Activated CD4-positive, alpha-beta T cell treated with anti-CD3 and anti-CD28 coated beads, Interleukin-2, amount 50 U/mL, for 24 hours (primary cell): ENCODE data around the gene FAT2.
"Not testable (repeated sequence)": the region's sequence is repeated elsewhere in the genome, so short reads cannot be mapped to it uniquely, and the experiment has no call there.

Experiments
- DNase-seq, 2 donors: peaks; one replicate each; pipeline ENCODE4 v3.0.0-alpha.2; 2020; ENCODE audit warnings: low read depth in 1 of 2, low spot score in 1 of 2

Gene FAT2

DNA sequence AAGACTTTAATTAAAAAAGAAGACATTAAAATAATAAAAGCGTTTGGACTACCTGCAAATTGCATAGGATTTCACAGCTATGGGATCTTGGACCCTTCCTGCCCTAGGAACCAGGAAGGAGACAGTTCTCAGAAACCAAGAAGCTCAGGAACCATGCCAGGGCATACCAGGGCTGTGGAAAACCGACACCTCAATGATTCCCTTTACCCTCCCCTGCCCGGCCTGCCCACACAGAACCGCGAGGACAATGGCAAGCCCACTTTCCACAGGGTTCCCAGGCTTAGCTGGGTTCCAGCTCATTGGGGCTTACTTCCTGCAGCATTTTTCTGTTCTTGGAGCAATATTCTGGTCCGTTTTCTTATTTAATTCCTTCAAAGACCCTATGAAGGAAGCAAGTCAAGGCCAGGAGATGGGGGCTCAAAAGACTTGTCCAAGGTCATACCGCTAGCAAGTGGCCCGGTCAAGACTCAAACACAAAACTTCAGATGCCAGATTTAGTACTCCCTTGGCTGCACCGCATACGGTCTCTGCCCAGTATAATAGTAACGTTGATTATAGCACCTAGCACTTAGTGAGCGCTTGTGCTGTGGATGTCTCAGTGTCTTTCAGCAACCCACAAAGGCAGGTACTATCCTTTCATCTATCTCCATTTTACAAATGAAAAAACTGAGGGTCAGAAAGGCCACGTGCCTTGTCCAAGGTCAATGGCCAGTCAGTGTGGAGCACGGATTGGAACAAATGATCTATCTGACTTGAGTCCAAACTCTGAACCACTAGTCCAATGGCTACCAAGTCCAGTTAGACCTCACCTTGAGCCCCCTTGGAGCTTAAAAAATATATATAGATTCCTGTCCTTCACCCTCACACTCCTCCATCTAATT lies 6.8 kb downstream of the FAT2 start:
- no peak for DNase-seq

GRCh38 chr5:151581812-151582583 lies 9.1 kb downstream of the FAT2 start:
- DNase-seq = no peak

- no peak for DNase-seq
Observed at GRCh38 chr5:151581347-151581746, 9.8 kb downstream of the FAT2 start.

GRCh38 chr5:151580858-151581257 lies 10.3 kb downstream of the FAT2 start:
- no peak for DNase-seq

GRCh38 chr5:151580239-151580638 lies 10.9 kb downstream of the FAT2 start:
- no peak for DNase-seq

GRCh38 chr5:151579146-151579545 lies 12.0 kb downstream of the FAT2 start:
- DNase-seq = not testable (repeated sequence)

- no peak for DNase-seq
Observed at GRCh38 chr5:151578326-151579025, 12.7 kb downstream of the FAT2 start.

DNA sequence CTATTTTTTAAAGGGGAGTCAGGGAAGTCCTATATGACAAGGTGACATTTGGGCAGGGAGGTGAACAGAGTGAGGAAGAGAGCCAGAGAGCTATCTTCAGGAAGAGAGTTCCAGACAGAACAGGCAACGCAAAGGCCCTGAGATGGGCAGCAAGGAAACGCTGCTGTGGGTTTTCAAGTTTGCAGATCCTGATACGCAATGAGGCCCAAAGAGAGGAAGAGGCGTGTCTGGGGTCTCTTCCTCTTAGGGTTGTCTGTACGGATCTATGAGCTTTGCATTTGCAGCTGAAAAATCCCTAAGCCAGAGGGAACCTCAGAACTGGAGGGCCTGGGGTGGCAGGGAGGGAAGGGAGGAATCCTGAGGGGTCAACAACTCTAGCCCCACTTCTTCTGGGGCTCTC lies 13.6 kb downstream of the FAT2 start:
- no peak for DNase-seq

DNA sequence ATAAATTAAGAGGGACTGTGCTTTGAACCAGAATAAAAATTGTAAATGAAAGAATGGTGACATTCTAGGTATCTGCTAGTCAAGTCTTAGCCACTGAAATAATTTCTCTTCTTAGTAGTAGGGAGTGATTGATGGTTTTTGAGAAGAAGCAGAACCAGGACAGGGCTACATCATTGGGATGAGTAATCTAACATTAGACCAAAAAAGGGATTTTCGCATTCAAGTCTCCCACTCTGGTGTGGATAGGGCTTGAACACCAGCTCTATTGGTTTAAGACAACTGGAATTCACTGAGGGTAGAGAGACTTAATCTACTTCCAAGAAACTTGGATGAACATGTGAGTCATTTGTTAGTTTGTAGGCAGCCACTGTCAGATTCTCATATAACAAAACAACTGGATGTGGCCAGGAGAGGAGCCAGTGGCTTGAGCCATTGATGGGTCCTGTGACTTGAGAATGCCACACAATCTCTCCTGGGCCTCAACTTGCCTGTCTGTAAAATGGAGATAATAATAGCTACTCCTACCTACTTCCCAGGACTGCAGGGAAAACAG lies 16.6 kb downstream of the FAT2 start:
- DNase-seq = no peak

GRCh38 chr5:151572657-151573368 lies 18.3 kb downstream of the FAT2 start:
- no peak for DNase-seq

DNA sequence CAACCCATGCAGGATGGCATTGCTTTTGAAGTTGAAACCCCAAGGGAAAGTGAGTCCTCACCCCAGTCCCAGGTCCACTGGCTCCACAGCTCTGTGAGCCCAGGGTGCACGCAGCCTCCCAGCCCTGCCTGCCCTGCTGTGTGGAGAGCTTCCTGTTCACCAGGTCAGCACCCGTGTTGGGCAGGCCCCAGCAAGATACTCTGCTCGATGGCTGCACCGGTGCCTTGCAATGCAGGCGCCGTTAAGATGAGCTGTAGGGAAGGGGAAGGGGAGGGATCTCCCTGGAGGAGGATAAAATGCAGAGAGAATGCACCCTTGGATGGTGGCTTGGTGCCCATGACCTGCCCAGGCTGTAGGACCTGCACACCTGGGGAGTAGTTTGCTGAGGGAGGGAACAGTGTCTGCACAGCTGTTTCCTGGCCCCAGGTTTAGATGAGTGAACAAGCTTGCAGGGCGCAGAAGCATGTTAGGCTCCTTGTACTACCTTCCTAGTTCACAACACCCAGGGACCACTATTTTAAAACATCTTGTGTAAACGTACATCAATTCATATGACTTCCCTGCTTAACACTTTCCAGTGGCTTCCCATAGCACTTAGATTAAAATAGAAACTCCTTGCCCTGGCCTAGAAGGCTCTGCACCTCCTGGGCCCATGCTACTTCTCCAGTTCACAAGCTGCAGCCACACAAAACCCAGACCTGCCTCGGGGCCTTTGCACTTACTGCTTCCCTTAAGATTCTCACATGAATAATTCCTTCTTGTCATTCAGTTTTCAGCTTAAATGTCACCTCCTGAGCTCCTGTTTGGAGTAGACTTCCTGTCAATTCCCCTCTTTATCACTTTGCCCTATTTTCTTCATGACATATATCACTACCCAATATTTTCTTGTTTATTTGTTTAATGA lies 19.6 kb downstream of the FAT2 start:
- no peak for DNase-seq

DNA sequence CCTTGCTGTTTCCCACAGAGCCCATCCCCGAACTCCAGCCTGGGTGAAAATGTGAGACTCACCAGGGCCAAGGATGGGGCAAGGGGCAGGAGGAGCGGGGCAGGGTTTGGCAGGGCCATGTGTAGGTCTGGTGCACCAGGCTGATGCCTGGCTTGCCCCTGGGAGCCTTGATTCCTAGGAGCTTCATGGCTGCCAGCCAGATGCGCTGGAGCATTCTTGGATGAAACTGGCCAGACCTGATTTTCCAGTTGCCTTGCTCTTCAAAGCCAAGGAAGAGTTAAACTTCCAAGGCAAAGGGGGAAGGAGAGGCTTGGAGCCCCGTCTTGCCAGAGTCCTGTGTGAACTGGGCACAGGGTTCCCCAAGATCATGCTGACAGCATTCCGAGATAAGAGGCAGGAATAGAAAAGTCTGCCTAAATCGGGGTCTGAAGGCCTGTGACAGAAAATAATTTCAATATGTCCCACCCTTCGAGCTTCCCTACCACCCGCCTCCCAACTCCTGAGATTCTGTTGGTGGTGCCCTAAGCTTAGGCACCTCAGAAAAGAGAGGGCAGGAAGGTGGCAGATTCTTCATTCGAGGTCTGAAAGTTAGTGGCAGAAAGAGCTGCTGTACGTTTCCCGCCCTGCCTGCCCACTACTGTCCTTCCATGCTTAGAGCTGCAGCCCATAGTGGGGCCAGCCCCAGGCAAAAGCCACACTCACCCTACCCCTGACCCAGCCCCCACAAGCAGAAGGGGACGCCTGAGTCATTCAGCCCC lies 20.4 kb downstream of the FAT2 start:
- no peak for DNase-seq

DNA sequence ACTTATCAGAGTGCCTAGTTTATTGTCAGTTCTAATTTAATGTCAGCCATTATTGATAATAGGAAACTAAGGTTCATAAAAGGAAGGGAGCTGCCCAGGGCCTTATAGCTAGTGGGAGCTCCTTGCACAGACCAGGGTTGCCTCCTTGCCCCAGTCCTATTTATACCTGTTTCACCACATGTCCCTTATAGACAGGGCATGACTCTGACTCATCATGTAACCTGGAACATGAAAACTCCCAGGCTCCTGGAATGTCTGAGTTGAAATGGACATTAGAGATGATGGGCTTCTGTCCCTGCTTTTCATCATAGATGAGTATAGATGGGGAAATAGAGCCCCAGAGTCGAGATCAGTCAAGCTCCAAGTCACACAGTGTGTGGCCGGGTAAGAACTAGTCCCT lies 21.1 kb downstream of the FAT2 start:
- no peak for DNase-seq

- DNase-seq = no peak
Observed at GRCh38 chr5:151569132-151570046, 21.7 kb downstream of the FAT2 start.

DNA sequence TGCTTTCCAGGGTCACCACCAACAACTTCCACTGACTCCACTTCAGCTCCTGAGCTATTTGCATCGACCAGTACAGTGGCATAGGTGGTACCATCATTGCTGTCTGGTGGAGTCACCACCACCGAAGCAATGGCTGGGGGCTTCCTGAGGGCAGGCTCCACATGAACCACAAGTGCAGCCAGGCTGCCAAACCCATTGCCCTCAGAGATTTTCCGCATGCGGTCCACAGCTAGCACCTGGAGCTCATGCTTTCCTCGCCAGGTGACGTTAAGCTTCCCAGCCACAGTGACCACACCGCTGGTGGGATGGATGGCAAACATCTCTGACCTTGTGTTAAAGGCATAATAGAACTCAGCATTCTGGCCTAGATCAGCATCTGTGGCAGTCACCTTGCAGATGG lies 23.1 kb downstream of the FAT2 start:
- DNase-seq = no peak

- no peak for DNase-seq
Observed at GRCh38 chr5:151565971-151566370, 25.2 kb downstream of the FAT2 start.

DNA sequence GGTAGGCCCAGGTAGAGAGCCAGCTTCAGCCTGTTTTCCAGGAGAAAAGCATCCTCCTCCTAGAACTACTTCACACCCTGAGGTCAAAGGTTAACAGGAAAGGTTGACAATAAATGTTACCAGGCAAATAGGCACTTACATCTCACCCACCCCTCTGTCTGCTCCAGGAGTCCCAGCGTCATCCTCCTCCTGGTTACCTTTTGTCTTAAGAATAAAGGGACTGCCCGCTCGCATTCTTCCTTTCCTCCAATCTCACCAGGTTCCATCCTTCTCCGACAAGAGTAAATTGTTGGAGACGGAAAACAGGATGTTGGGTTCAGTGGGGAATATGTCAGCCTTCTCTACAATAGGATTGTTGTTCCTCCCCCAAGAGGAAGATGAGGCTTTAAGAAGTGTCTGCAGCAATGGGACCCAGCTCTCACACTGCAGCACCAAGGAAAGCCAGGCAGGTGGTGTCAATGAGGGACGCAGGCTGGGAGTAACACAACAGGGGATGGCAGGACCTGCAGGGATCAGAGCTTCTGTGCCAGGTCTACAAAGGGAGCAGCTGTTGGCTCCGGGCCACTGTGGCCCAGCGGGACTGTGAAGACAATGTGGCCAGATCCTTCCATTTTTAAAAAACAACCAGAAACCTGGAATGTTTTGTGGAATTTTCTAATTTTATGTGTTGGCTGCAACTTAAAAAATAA lies 29.0 kb downstream of the FAT2 start:
- DNase-seq = no peak
